ENCODE data around the gene FOXL2. TPM values are rescaled to one million over a fixed set of nuclear protein-coding genes. Genes with fewer than 3 reads are reported as not detected.

FOXL2 gene
- total and polyA plus RNA-seq, 7 donors: not detected

DNA sequence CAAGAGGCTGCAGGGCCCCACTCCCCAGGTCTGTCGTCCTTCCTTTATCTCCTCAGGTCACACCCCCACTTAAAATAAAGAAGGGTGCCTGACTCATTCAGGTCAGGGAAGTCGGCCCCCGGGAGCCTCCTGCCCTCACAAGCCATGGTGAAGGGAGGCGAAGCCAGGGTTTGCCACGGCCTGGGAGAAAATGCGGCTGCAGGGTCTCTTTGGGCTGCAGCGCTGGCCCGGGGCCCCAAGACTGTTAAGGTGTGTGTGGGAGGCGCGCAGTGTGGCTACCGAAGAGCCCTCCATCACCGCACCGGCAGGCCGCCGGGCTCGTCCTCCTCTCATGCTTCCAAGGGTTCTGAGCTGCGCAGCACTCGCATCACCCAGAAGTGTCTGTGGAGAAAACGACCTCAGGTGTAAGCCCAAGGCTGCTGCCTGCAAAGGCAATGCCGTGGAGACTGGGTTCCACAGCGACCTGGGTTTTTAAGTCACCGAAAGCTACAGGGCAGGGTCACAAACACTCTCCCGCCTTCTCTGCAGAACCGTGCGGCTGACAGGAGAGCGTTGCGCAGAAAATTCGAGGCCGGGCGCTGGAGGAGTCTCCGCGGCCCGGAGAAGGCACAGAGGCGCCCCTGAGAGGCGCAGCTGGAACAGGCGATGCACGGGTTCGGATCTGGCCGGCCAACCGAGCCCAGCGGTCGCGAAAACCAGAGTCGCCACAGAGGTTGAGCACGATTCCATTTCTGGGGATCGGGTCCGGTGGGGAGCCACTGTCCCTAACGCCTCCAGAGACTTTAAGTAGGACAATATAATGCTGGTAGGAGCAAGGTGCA is 8.7 kb downstream of the FOXL2 start:
- H3K27me3 ChIP-seq: peaks cover 72 to 88% (median 79%) of the 10 kb centered on the region in 3 donors
- intact Hi-C loops (cut with DNase I): loop anchor here (5.0 kb wide), 1 partner anchor 39 kb away; no protein-coding TSS in a partner anchor
- no peak overlapping the region for H3K27ac ChIP-seq
- H3K9me3 ChIP-seq: no peaks in the 10 kb centered on the region
- WGBS, 2 donors: 3 to 6% methylated on average over 48 of the region's 48 CpGs
- DNase-seq: peak; percentile 61
- TF ChIP-seq EP300 (IDR thresholded peaks at IDR 0.05) (no peak), POLR2A (IDR thresholded peaks at IDR 0.05) (no peak), POLR2AphosphoS5 (IDR thresholded peaks at IDR 0.05) (no peak)
- TF ChIP-seq, protein P1, sequence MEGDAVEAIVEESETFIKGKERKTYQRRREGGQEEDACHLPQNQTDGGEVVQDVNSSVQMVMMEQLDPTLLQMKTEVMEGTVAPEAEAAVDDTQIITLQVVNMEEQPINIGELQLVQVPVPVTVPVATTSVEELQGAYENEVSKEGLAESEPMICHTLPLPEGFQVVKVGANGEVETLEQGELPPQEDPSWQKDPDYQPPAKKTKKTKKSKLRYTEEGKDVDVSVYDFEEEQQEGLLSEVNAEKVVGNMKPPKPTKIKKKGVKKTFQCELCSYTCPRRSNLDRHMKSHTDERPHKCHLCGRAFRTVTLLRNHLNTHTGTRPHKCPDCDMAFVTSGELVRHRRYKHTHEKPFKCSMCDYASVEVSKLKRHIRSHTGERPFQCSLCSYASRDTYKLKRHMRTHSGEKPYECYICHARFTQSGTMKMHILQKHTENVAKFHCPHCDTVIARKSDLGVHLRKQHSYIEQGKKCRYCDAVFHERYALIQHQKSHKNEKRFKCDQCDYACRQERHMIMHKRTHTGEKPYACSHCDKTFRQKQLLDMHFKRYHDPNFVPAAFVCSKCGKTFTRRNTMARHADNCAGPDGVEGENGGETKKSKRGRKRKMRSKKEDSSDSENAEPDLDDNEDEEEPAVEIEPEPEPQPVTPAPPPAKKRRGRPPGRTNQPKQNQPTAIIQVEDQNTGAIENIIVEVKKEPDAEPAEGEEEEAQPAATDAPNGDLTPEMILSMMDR (IDR thresholded peaks at IDR 0.05): no peak
- H3K4me3 ChIP-seq: no peak overlapping the region
- H3K36me3 ChIP-seq: no peaks in the 10 kb centered on the region
- peaks cover 0 to 43% (median 37%) of the 10 kb centered on the region in 4 donors for H3K4me1 ChIP-seq

DNA sequence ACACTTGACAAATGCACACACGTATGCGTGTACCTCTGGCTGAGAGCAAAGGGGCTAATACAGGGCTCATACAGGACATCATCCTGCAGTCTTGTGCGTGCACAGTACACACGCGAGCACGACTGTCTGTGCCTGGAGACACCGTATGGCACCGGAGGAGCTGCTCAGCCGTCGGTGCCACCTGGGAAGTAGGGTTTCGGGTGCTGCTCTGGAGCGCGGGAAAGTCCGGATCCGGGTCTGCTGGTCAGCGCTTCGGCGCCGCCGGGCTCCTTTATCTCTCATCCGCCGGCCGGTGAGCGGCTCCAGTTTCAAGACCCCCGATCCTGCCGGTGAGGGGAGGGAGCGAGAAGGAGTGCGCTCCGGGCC is 9.3 kb downstream of the FOXL2 start:
- intact Hi-C loops (cut with DNase I): loop anchor here (5.0 kb wide), 1 partner anchor 40 kb away; no protein-coding TSS in a partner anchor
- Histone ChIP-seq H3K27me3 (peaks cover 66 to 82% (median 75%) of the 10 kb centered on the region in 3 donors), H3K9me3 (no peaks in the 10 kb centered on the region), H3K4me3 (no peak overlapping the region), H3K4me1 (peaks cover 0 to 43% (median 37%) of the 10 kb centered on the region in 4 donors), H3K36me3 (no peaks in the 10 kb centered on the region), H3K27ac (no peak overlapping the region)
- peak; percentile 63 for DNase-seq
- TF ChIP-seq POLR2AphosphoS5 (IDR thresholded peaks at IDR 0.05) (no peak), EP300 (IDR thresholded peaks at IDR 0.05) (no peak), POLR2A (IDR thresholded peaks at IDR 0.05) (no peak)
- TF ChIP-seq, protein P1 (IDR thresholded peaks at IDR 0.05): no peak
- WGBS, 2 donors: 4 to 5% methylated on average over 29 of the region's 29 CpGs

DNA sequence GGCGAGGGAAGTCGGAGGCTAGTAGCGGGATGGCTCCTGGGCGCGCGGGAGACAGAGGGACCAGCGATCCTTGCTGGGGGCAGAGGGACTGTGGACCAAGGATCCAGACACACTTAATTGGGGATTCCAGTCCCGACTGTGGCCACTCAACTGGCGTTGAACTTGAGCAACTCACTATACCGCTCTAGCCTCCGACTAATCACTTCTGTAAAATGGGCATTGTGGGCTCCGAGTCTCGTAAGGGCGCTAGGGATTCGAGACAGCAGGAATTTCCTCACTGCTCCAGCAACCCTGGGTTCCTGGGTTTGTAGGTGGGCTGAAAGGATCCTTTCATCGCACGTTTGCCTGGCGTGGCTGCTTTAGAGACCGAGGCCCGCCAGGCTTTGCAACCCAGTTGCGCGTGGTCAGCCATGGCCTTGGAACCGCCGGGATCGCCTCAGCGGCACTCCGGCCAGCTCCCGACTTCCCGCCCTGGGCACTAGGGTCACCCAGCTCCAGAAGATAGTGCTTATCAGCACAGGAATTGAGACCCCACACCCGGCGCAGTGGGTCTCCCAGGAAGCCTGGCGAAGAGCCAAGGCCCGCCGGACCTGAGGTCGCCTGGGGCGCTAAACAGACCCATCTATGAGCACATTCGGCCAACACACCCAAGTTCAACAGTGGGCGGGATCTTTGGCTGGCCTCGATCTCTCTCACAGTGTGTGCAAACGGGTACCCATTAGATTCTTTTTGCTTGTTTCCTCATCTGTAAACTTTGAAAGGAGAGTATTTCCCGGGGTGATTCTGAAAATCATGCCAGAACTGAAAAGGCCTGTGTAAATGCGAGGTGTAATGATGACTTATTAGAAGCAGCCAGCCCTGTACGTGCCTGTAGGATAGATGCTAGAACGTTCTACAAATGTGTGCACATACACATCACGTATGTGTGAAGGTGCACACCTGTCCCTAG is 9.9 kb downstream of the FOXL2 start:
- H3K27me3 ChIP-seq: peaks cover 59 to 75% (median 69%) of the 10 kb centered on the region in 3 donors
- peak overlapping the region in 3 of 4 donors; percentile 19 to 42 (median 37) for H3K4me3 ChIP-seq
- peaks cover 0 to 43% (median 37%) of the 10 kb centered on the region in 4 donors for H3K4me1 ChIP-seq
- WGBS, 2 donors: 10 to 12% methylated on average over 45 of the region's 45 CpGs
- TF ChIP-seq POLR2A (IDR thresholded peaks at IDR 0.05): no peak
- TF ChIP-seq, protein P1 (IDR thresholded peaks at IDR 0.05): no peak
- no peak for TF ChIP-seq POLR2AphosphoS5 (IDR thresholded peaks at IDR 0.05)
- no peak for TF ChIP-seq EP300 (IDR thresholded peaks at IDR 0.05)
- no peaks in the 10 kb centered on the region for H3K36me3 ChIP-seq
- H3K27ac ChIP-seq: no peak overlapping the region
- intact Hi-C loops (cut with DNase I): loop anchor here (1.0 to 5.0 kb wide), 2 partner anchors 40 to 392 kb away; no protein-coding TSS in a partner anchor
- H3K9me3 ChIP-seq: no peaks in the 10 kb centered on the region
- DNase-seq: no peak

DNA sequence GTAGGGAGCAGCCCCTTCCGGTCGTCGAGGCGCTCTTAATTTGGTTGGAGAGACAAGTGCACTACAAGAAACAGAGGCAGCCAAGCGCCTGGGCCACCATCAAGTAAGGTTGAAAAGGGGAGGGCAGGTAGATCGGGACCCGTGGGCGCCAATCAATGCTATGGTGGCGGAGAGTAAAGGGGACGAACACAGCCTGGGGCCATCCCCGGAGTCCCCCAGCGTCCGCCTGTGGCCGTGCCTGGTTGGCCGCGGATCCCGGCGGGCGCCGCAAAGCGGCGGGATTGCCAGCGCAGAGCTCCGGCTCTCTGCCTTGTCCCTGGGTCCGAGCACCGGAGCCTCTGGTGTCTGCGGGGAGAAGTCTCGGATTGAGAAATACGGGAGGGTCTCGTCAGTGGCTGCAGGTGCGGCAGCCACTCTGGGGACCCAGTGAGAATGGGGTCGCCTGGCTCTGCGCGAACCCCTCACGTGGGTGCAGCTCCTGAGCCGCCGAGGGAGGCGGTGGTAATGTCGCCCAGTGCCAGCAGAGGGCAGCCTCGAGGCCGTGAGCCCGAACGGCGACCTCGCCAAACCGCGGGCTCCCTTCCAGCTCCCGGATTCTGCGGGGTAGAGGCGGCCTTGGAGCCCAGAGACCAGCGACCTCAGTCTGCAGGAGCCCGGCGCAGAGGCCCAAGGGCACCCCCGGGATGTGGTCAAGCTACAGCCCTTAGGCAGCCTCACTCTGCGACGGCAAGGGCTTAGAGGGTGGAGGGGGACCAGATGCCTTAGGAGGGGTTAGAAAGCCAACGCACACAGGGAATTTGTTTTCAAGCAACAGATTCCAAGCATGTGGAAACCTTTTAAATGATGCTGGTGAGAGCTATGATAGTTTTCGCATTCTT is 10.8 kb downstream of the FOXL2 start:
- Histone ChIP-seq H3K4me1 (peaks cover 0 to 43% (median 37%) of the 10 kb centered on the region in 4 donors), H3K36me3 (no peaks in the 10 kb centered on the region), H3K27me3 (peaks cover 52 to 66% (median 60%) of the 10 kb centered on the region in 3 donors), H3K27ac (no peak overlapping the region), H3K9me3 (no peaks in the 10 kb centered on the region), H3K4me3 (peak overlapping the region in 3 of 4 donors; percentile 19 to 42 (median 37))
- TF ChIP-seq EP300 (IDR thresholded peaks at IDR 0.05) (no peak), POLR2AphosphoS5 (IDR thresholded peaks at IDR 0.05) (peak in 1 of 4 donors; percentile 10)
- TF ChIP-seq, protein P1 (IDR thresholded peaks at IDR 0.05): peak; percentile 46 to 97 (median 68)
- WGBS, 2 donors: 2 to 3% methylated on average over 58 of the region's 58 CpGs
- DNase-seq: peak; percentile 84
- intact Hi-C loops (cut with DNase I): loop anchor here (1.0 to 5.0 kb wide), 2 partner anchors 41 to 393 kb away; no protein-coding TSS in a partner anchor
